Stimulated activated CD4-positive, alpha-beta T cell treated with anti-CD3 and anti-CD28 coated beads, Interleukin-1b, Interleukin-23, amount 100 ng/mL, for 4 hours (primary cell): Measurements from ENCODE around the gene REPS1.
"Not testable (repeated sequence)": the region's sequence is repeated elsewhere in the genome, so short reads cannot be mapped to it uniquely, and the experiment has no call there.

Experiments used
- DNase-seq, 2 donors: peaks; one replicate each; pipeline ENCODE4 v3.0.0-alpha.2; 2020; ENCODE audit warnings: low read depth in 2 of 2

REPS1 gene

DNA sequence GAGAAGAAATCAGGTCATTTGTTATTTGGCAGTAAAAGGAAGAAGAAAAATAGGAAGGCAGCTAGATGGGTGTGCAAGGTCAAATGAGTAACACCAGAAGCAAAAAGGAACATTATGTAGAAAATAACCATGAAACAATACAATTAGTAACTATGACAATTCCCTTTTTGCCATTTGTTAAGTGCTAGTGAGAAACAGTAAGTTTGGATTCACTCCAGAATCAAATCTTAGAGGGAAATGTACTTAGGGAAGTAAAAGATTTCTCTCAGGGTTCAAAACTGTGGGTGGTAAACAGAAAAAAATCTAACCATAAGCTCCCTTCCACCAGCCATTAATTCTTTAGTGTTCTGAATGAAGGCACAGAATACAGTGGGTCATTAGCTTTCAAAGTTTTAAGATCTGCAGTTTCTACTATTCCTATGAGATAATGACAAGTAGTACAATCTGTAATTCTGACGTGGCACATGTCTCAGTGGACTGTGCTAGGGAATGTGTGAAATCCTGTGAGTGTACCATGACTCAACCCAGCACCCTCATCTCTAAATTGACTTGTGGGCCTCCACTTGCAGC is 17.1 kb downstream of the REPS1 start:
- DNase-seq = no peak

- DNase-seq = no peak
Observed at GRCh38 chr6:138970159-138970558, 17.9 kb downstream of the REPS1 start.

- no peak for DNase-seq
Observed at GRCh38 chr6:138966870-138967269, 21.2 kb downstream of the REPS1 start.

- DNase-seq = no peak
Observed at GRCh38 chr6:138965971-138966370, 22.1 kb downstream of the REPS1 start.

DNA sequence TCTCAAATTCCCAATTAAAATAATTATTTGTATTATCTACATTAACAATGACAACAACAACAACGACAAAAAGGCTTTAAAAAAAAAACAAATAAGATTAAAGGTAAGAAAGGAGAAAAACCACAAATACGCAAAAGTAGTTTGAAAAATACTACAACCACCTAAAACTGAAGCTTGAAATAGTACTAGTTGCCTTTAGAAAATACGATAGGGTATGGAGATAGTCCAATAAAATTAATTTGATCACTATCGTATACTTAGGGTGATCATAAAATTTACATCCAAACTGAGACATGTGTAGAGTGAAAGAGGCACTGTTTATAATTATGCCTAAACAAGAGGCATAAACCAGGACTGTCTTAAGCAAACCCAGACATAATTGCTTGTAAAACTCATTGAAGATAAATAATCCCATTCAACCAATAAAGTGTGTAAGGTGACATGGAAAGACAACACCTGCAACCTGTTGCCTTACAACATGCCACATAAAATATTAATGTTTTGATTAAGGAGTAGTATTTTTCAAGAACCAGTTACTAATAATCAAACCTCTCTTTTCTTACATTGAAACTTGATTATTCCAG is 22.7 kb downstream of the REPS1 start:
- no peak for DNase-seq

DNA sequence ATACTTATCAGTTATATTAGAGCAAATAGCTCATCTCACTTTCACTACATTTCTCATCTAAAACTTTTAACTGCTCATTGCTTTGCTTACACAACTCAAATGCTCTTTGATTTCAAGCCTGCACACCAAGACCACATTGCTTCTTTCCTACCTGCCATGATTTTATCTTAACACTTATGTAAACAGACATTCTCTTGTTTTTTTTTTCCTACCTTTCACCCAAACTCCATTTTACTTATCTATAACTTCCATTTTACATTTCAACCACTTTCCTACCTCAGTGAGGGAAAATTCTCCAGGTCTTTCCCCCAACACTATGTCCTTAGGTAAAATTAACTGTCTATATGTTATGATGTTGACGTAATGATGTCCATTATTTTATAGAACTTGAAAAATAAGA is 24.0 kb downstream of the REPS1 start:
- DNase-seq = no peak

DNA sequence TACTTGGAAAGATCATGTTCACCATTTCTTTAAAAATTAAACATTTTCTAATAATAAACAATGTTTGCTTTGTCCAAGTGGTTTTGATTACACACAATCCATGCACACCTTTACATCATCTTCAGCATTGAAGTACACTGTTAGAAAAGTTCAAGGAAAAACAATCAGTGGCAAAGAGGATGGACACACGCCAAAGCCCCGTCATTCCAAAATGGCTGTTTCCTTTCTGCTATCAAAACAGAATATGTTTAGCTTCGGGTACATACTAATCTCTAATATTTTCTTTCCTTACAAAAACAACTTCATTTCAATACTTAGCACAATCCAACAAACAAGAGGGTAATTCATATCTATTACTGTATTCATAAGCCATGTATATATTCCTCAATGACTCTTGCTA is 24.5 kb downstream of the REPS1 start:
- no peak for DNase-seq

DNA sequence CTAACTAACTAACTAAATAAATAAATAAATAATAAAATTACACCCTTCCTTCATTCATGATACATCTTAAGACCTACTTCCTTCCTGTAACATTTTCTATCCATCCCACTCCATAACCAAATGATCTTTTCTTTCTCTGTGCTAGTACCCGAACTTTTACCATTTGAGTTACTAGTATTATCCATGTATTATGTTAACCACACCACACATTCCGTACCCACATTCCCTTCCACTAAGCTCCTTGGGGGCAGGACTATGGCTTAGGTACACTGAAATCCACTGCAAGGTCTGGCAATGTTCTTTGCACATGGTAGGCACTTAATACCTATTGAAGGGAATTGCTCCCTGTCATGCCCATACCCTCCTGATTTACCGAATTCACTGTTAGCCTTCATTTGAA is 24.9 kb downstream of the REPS1 start:
- DNase-seq = no peak

- DNase-seq = no peak
Observed at GRCh38 chr6:138959521-138959920, 28.5 kb downstream of the REPS1 start.

DNA sequence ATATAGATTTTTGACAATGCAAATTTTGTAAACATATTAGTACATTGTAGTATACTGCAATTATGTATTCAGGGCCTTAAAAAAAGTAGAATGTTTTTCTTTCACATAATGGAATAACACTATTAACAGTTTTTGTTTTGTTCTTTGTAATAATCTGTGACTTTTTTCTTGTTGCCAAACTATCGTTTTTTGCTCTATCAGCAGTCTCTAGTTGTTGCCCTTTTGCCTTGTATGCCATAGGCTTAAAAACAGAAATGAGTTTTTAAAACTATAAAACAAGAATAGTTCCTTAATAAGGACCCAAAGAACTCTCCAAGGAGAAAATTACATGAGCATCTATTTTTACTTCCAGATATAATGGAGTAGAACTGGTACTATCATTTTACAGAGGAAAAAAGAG is 29.5 kb downstream of the REPS1 start:
- no peak for DNase-seq

DNA sequence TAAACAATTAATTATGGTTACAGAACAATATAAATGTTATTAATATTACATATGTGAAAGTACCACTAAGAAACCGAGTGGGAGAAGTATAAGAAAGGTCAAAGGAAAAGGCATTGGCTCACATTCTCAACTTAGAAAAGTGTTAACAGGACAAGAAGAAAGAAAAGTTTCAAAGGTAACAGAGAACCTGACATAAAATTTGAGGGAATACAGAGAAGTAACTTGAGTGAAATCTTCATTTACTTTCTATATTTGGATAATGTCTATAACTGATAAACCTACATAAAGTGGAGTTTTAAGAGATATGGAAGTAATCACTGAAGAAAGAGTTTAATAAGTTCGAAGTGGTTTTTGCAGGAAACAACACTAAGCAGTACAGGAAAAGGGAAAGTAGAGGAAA is 30.1 kb downstream of the REPS1 start:
- no peak for DNase-seq

GRCh38 chr6:138957484-138957883 is 30.6 kb downstream of the REPS1 start:
- DNase-seq = no peak

GRCh38 chr6:138956244-138956924 is 31.7 kb downstream of the REPS1 start:
- no peak for DNase-seq

DNA sequence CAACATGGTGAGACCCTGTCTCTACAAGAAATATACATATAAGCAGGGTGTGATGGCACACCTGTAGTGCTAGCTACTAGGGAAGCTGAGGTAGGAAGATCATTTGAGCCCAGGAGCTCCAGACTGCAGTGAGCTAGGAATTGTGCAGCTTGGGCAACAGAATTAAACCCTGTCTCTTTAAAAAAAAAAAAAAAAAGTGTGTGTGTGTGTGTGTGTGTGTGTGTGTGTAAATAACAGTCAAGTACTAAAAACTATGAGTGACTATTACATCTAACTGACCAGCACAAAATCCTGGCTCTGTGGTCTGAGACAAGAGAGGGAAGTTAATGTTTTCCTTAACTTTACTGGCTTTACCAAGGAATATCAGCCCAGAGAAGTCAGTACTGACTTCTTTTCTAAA is 32.8 kb downstream of the REPS1 start:
- no peak for DNase-seq

- DNase-seq = no peak
Observed at GRCh38 chr6:138953451-138953850, 34.6 kb downstream of the REPS1 start.

- no peak for DNase-seq
Observed at GRCh38 chr6:138948546-138949179, 39.4 kb downstream of the REPS1 start.

GRCh38 chr6:138948004-138948403 is 40.0 kb downstream of the REPS1 start:
- DNase-seq = no peak

- DNase-seq = no peak
Observed at GRCh38 chr6:138945354-138945753, 42.7 kb downstream of the REPS1 start.

GRCh38 chr6:138944412-138944811 is 43.6 kb downstream of the REPS1 start:
- no peak for DNase-seq

- no peak for DNase-seq
Observed at GRCh38 chr6:138943089-138943625, 44.9 kb downstream of the REPS1 start.

DNA sequence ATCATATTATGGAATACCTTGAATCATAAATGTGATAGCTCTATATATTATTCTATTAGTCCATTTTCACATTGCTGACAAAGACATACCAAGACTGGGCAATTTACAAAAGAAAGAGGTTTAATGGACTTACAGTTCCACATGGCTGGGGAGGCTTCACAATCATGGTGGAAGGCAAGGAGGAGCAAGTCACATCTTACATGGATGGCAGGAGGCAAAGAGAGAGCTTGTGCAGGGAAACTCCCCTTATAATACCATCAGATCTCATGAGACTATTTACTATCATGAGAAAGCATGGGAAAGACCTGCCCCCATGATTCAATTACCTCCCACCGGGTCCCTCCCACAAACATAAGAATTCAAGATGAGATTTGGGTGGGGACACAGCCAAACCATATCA is 51.2 kb downstream of the REPS1 start:
- DNase-seq = not testable (repeated sequence)

GRCh38 chr6:138931660-138932059 is 56.4 kb downstream of the REPS1 start:
- no peak for DNase-seq

GRCh38 chr6:138926579-138926978 is 61.5 kb downstream of the REPS1 start:
- DNase-seq = no peak
